Pons (tissue), 1 donor: ENCODE data around the gene AFDN.

Experiments
- DNase-seq: peaks from one replicate; pipeline ENCODE4 v3.0.0-alpha.2; 2016; ENCODE audit warnings: low spot score

The AFDN gene

GRCh38 chr6:167925026-167925425, 98.3 kb downstream of the AFDN start:
- DNase-seq = no peak

DNA sequence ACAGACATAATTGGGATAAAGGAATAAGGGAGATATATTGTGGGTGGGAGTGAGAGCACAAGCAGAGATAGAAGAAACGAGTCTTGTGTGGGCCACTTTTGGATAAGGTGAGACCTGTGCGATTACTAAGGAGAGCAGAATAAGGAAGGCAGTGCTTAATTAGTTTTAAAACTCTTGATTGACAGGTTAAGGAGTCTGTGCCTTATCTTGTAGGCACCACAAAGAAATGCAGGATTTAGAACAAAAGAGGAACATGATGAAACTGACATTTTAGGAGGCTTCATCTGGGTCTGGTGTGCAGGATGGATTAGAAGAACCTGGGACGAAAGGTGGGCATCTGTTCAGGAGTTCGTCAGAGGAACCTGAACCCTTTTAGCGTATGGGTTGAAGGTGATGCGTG, 100.5 kb downstream of the AFDN start:
- no peak for DNase-seq

DNA sequence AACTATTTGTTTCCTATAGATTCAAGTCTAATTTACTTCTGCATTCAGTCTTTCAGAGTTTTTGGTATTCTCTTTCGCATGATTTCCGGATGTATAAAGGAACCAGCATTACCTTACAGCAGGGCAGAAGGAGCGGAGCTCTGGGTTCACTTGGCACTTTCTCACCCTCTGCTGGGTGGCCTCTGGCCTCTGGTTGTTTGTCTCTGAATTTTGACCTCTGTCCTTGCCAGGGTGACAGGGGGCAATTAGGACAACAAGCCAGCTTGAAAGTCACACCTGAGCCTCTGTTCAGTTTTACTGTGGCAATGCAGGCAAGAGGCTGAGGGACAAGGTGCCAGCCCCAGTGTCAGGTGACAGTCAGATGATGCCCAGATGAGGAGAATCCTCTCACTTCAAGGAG, 101.4 kb downstream of the AFDN start:
- no peak for DNase-seq

DNA sequence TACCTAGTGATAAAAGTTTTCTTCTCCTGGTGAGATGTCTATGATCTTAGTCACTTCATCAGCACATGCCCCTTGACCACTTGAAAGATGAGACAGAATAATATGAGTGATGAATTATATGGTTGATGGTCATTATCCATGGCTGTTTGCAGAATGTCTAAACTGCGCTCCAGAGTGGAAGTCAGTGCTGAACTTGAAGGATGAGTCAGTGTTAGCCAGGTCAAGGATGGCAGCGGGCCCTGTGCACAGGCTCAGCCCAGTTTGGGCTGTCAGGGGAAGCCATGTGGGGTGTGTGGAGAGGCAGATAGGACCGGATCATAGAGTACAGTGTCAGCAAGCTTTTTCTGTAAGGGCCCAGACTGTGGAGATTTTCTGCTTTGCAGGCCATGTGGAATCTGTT, 103.6 kb downstream of the AFDN start:
- no peak for DNase-seq

- no peak for DNase-seq
Measured at GRCh38 chr6:167932468-167933276, 106.0 kb downstream of the AFDN start.

DNA sequence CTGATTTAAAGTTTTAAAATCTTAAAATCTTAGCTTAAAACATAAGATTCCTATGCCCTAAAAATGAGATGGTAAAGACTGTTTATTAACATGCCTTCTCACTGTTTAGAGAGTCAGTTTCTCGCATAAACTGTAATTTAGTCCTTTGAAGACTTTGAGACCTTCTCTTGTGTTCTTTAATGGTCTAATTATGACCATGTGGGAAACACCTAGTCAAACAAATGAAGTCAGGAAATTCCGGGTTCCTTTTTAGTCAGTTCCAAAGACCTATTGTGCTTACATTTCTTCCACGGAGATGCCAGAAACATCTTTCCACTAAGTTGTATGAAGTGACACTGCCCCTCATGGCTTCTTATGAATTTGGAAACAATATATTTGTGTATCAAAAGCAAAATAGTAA, 106.6 kb downstream of the AFDN start:
- DNase-seq = no peak

DNA sequence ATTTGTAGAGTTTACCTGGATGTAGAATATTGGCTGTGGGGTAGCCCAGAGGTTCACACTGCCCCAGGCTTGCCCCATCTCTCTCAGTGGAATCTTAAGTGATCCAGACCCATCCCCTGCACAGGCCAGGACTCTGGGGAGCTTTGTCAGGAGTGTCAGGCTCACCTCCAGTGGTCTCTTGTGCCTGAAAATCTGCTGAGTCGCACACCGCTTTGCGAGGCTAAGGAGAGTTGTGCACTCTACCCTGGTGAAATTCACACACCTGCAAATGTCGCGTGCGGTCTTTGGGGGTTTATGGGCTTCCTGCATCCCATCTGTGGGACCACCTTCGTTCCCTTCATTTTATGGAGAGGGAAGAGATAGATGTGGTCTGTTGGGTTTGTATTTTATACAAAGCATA, 107.1 kb downstream of the AFDN start:
- DNase-seq = no peak

- DNase-seq = no peak
Measured at GRCh38 chr6:167934426-167934864, 107.7 kb downstream of the AFDN start.

DNA sequence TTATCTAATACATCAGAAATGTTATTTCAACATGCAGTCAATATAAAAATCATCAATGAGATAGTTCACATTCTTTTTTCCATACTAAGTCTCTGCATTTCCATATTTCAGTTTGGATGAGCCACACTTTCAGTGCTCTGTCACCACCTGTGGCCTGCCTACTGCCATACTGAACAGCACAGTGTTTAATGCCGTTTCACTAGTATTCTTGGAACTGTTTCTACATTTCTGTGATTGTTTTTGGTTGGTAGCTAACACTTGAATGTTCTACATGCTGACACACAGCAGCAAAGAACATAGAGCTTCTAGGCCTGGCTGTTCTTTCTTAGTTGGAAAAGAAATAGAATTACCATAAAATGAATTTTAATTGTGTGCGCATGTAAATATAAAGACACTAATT, 109.3 kb downstream of the AFDN start:
- DNase-seq = no peak

DNA sequence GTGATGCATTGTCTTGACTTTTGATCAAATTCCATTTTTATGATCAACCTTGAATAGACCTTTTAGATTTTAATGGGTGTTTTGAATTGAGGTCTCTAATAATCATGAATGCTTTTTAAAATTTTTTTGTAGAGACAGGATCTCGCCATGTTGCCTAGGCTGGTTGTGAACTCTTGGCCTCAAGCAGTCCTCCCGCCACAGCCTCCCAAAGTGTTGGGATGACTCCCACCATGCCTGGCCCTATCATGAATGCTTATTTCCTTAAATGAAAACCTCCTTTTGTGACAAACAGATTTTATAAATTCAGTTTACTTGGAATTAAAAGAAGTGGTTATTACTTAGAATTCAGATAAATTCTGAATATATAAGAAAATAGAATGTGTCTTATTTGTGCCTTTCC, 110.6 kb downstream of the AFDN start:
- no peak for DNase-seq

- peak; percentile 42 for DNase-seq
Measured at GRCh38 chr6:167937948-167938911, 111.5 kb downstream of the AFDN start.

DNA sequence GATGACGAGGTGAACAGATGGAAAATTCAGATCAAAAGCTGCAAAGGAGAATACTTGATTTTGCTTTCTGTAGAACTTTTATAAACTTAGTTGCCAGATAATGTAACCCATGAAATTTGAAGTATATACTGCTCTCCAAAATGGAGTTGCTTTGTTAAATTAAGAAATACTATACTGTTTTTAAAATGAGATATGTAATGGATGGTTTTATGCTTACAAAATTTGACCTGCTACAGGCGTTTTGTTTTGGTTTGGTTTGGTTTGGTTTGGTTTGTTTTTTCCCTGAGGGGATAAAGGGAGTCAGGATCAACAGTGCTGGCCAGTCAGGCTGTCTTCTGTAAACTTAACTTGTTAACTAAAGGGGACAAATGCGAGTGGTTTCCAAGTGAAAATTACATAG, 115.1 kb downstream of the AFDN start:
- no peak for DNase-seq

DNA sequence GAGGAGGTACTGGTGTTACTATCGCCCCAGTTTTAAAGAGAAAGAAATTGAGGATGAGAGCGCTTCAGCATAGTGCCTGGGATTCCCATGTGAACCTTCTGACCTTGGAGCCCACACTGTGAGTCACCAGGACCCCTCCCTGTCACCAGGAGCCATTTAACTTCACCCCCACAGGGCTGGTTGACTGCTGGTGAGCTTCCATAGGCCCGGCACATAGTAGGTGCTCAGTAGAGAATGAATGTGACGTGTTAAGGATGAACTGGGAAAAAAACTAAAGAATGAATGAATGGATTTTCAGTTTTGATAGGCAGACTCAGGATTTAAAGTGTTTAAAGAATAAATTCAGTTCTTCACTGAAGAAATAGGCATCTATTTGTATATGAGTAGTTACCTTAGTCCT, 117.4 kb downstream of the AFDN start:
- no peak for DNase-seq

- no peak for DNase-seq
Measured at GRCh38 chr6:167946007-167946406, 119.3 kb downstream of the AFDN start.

DNA sequence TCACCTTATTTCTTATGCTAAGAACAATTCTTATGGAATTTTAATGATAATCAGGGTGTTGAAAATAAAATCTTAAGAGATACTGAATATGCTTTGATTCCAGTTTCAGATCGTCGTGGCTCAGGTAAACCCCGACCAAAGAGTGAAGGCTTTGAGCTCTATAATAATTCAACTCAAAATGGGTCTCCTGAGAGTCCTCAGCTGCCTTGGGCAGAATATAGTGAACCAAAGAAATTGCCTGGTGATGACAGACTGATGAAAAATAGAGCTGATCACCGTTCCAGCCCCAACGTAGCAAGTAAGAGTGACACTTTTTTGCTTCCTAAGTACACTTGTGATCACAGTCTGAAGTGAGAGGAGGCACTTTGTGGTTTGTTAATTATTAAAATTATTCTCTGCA, 119.9 kb downstream of the AFDN start:
- no peak for DNase-seq

GRCh38 chr6:167947716-167948115, 121.0 kb downstream of the AFDN start:
- DNase-seq = no peak

GRCh38 chr6:167948716-167949115, 122.0 kb downstream of the AFDN start:
- no peak for DNase-seq

GRCh38 chr6:167949121-167949684, 122.5 kb downstream of the AFDN start:
- DNase-seq = no peak

DNA sequence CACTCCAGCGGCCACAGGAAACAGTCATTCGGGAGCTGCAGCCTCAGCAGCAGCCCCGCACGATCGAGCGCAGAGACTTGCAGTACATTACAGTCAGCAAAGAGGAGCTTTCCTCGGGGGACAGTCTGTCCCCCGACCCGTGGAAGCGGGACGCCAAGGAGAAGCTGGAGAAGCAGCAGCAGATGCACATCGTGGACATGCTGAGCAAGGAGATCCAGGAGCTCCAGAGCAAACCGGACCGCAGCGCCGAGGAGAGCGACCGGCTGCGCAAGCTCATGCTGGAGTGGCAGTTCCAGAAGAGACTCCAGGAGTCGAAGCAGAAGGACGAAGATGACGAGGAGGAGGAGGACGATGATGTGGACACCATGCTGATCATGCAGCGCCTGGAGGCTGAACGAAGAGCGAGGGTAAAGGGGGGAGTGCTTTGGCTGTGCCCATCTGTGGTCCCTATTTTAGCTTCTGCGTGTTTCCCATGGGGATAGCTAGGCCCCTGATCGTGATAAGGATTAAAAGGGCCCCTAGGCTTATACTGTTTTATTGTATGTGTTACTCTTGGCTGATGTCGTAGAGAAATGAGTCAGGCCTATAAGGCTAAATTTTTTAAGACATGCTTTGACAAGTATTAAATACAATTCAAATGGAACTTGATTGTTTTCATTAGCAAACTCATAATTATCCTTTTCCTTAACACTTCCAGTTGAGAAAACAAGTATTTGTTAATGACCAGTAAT, 125.2 kb downstream of the AFDN start:
- no peak for DNase-seq

- no peak for DNase-seq
Measured at GRCh38 chr6:167952512-167952859, 125.8 kb downstream of the AFDN start.

GRCh38 chr6:167953551-167953950, 126.8 kb downstream of the AFDN start:
- DNase-seq = no peak

GRCh38 chr6:167954151-167954550, 127.4 kb downstream of the AFDN start:
- DNase-seq = no peak
